GM18867 (cell line): Measurements from ENCODE around the gene OR6S1.

ENCODE experiments used
- ATAC-seq: cut with Tn5 transposase; IDR thresholded peaks from one replicate; pipeline ENCODE4 v1.9.1; 2021; ENCODE audit warnings: mild to moderate bottlenecking, moderate library complexity; ENCODE audit not compliant: unreplicated experiment

OR6S1 gene

GRCh38 chr14:20641591-20641990, at the start of gene OR6S1:
Gene OR6S1 (minus strand): TSS chr14:20641691. CDS start chr14:20641691, 0 bp downstream.
- no peak for ATAC-seq

- peak; percentile 81 for ATAC-seq
Observed at GRCh38 chr14:20690848-20691640, 49.6 kb upstream of the OR6S1 start.

GRCh38 chr14:20688167-20688839, 46.8 kb upstream of the OR6S1 start, which contains the start of gene ANG:
Gene ANG (plus strand): TSS chr14:20688764. CDS start chr14:20693565, 4,801 bp downstream.
- ATAC-seq = no peak

GRCh38 chr14:20687362-20688166, 46.1 kb upstream of the OR6S1 start:
- no peak for ATAC-seq

- ATAC-seq = no peak
Observed at GRCh38 chr14:20686386-20687143, 45.1 kb upstream of the OR6S1 start.

GRCh38 chr14:20684662-20685456, 43.4 kb upstream of the OR6S1 start:
- ATAC-seq = no peak

- ATAC-seq = peak; percentile 32
Observed at GRCh38 chr14:20683891-20684661, 42.6 kb upstream of the OR6S1 start, which contains the start of gene RNASE4. Gene RNASE4 (plus strand): TSS chr14:20684560. CDS start chr14:20699372, 14,812 bp downstream.

- ATAC-seq = peak; percentile 27
Observed at GRCh38 chr14:20683125-20683890, 41.8 kb upstream of the OR6S1 start.

GRCh38 chr14:20682435-20683124, 41.1 kb upstream of the OR6S1 start:
- ATAC-seq = peak; percentile 42

GRCh38 chr14:20682127-20682434, 40.6 kb upstream of the OR6S1 start:
- no peak for ATAC-seq

- ATAC-seq = peak; percentile 19
Observed at GRCh38 chr14:20681348-20682126, 40.0 kb upstream of the OR6S1 start.

GRCh38 chr14:20680843-20681347, 39.4 kb upstream of the OR6S1 start:
- ATAC-seq = peak; percentile 32

GRCh38 chr14:20680363-20680762, 38.9 kb upstream of the OR6S1 start:
- ATAC-seq = no peak

- ATAC-seq = no peak
Observed at GRCh38 chr14:20679907-20680306, 38.4 kb upstream of the OR6S1 start.

GRCh38 chr14:20676072-20676471, 34.6 kb upstream of the OR6S1 start:
- no peak for ATAC-seq

- ATAC-seq = no peak
Observed at GRCh38 chr14:20675669-20676068, 34.2 kb upstream of the OR6S1 start.
